Loucy (cell line): Measurements from ENCODE around the gene MACROD1.

Experiments used
- H2AFZ ChIP-seq: fragments of 200-600 bp; sonication (generic); 2 replicates; pipeline ENCODE4 v1.6.0; 2016; ENCODE audit warnings: antibody characterized with exemption, mild to moderate bottlenecking, low read length, moderate library complexity
- H3F3A ChIP-seq: fragments of 200-600 bp; 2 replicates; pipeline ENCODE4 v1.6.0; 2016; ENCODE audit warnings: antibody characterized with exemption, low read depth, mild to moderate bottlenecking
- H3K27me3 ChIP-seq: fragments of 200-600 bp; sonication (generic); 2 replicates; pipeline ENCODE4 v1.6.1; 2014; ENCODE audit warnings: low read length, mild to moderate bottlenecking; ENCODE audit not compliant: insufficient read depth, poor library complexity, severe bottlenecking
- H3K36me3 ChIP-seq: fragments of 200-600 bp; sonication (generic); 2 replicates; pipeline ENCODE4 v1.6.1; 2016; ENCODE audit warnings: low read length; ENCODE audit not compliant: insufficient read depth
- H3K4me1 ChIP-seq: fragments of 200-600 bp; sonication (generic); 2 replicates; pipeline ENCODE4 v1.5.1; 2014; ENCODE audit warnings: low read length, mild to moderate bottlenecking; ENCODE audit not compliant: insufficient read depth, poor library complexity, severe bottlenecking
- H3K4me2 ChIP-seq: fragments of 200-600 bp; sonication (generic); 2 replicates; pipeline ENCODE4 v1.6.0; 2014; ENCODE audit warnings: antibody characterized with exemption, low read length, low read depth, mild to moderate bottlenecking; ENCODE audit not compliant: poor library complexity, severe bottlenecking
- H3K4me3 ChIP-seq: fragments of 200-600 bp; sonication (generic); 2 replicates; pipeline ENCODE4 v1.5.1; 2014; ENCODE audit warnings: low read length, mild to moderate bottlenecking, mixed read lengths; ENCODE audit not compliant: poor library complexity, severe bottlenecking
- H3K79me2 ChIP-seq: fragments of 200-600 bp; sonication (generic); 2 replicates; pipeline ENCODE4 v1.6.1; 2014; ENCODE audit warnings: low read length; ENCODE audit not compliant: insufficient read depth
- H3K9ac ChIP-seq: fragments of 200-600 bp; sonication (generic); 2 replicates; pipeline ENCODE4 v1.6.0; 2014; ENCODE audit warnings: mild to moderate bottlenecking, low read depth, low read length, moderate library complexity; ENCODE audit not compliant: poor library complexity, severe bottlenecking
- H3K9me2 ChIP-seq: fragments of 200-600 bp; sonication (generic); replicated peaks from 2 replicates; pipeline ENCODE4 v1.6.1; 2016; ENCODE audit warnings: low read depth, low read length, mixed read lengths
- H3K9me3 ChIP-seq: fragments of 200-600 bp; sonication (generic); 2 replicates; pipeline ENCODE4 v1.6.1; 2014; ENCODE audit warnings: mild to moderate bottlenecking, antibody characterized with exemption, low read length, low read depth; ENCODE audit not compliant: insufficient read depth
- H4K20me1 ChIP-seq: fragments of 200-600 bp; sonication (generic); 2 replicates; pipeline ENCODE4 v1.6.0; 2014; ENCODE audit warnings: antibody characterized with exemption, low read length, mild to moderate bottlenecking; ENCODE audit not compliant: insufficient read depth, poor library complexity, severe bottlenecking
- CTCF ChIP-seq: fragments of 200-600 bp; sonication (generic); conservative IDR thresholded peaks from 2 replicates; pipeline ENCODE4 v1.5.1; 2014; ENCODE audit warnings: mild to moderate bottlenecking, antibody characterized with exemption, low read length
- EZH2phosphoT487 ChIP-seq: fragments of 200-600 bp; IDR thresholded peaks from 2 replicates; pipeline ENCODE4 v1.6.1; 2018; ENCODE audit warnings: antibody characterized with exemption, mild to moderate bottlenecking, moderate library complexity, borderline replicate concordance

Gene MACROD1

GRCh38 chr11:63993993-63994392 is 171.9 kb downstream of the MACROD1 start:
- Histone ChIP-seq H3K9ac (no peak overlapping the region), H3F3A (no peaks in the 10 kb centered on the region), H3K79me2 (peaks cover 18% of the 10 kb centered on the region; the same call in 1 of the 2 replicates), H3K27me3 (no peaks in the 10 kb centered on the region), H2AFZ (no peak overlapping the region), H3K4me3 (no peak overlapping the region), H3K4me2 (no peak overlapping the region), H3K36me3 (peaks cover 51% of the 10 kb centered on the region; the same call in 1 of the 2 replicates), H4K20me1 (peaks cover 6% of the 10 kb centered on the region), H3K4me1 (no peaks in the 10 kb centered on the region), H3K9me2 (no peaks in the 10 kb centered on the region), H3K9me3 (no peaks in the 10 kb centered on the region)
- no peak for TF ChIP-seq CTCF
- no peak for TF ChIP-seq EZH2phosphoT487

- Histone ChIP-seq H3K4me3 (no peak overlapping the region), H3K4me1 (peaks cover 4% of the 10 kb centered on the region), H2AFZ (no peak overlapping the region), H3F3A (no peaks in the 10 kb centered on the region), H3K9me3 (no peaks in the 10 kb centered on the region), H3K9me2 (no peaks in the 10 kb centered on the region), H3K36me3 (peaks cover 47% of the 10 kb centered on the region; the same call in 1 of the 2 replicates), H3K79me2 (peaks cover 26% of the 10 kb centered on the region), H3K4me2 (no peak overlapping the region), H3K9ac (no peak overlapping the region), H4K20me1 (peaks cover 10% of the 10 kb centered on the region), H3K27me3 (no peaks in the 10 kb centered on the region)
- TF ChIP-seq CTCF (no peak), EZH2phosphoT487 (no peak)
These were observed 172.8 kb downstream of the MACROD1 start for GRCh38 chr11:63993100-63993499.

GRCh38 chr11:63991558-63991957 is 174.4 kb downstream of the MACROD1 start:
- H3K79me2 ChIP-seq: peaks cover 41% of the 10 kb centered on the region
- no peaks in the 10 kb centered on the region for H3K9me2 ChIP-seq
- no peak overlapping the region for H3K9ac ChIP-seq
- no peak for TF ChIP-seq EZH2phosphoT487
- no peak for TF ChIP-seq CTCF
- H3K4me1 ChIP-seq: peaks cover 17% of the 10 kb centered on the region
- no peaks in the 10 kb centered on the region for H3K27me3 ChIP-seq
- H3F3A ChIP-seq: no peaks in the 10 kb centered on the region
- H3K9me3 ChIP-seq: no peaks in the 10 kb centered on the region
- H4K20me1 ChIP-seq: peaks cover 21% of the 10 kb centered on the region
- H3K4me2 ChIP-seq: no peak overlapping the region
- H3K4me3 ChIP-seq: no peak overlapping the region
- peaks cover 31% of the 10 kb centered on the region; the same call in 1 of the 2 replicates for H3K36me3 ChIP-seq
- H2AFZ ChIP-seq: no peak overlapping the region
